Loucy (cell line): ENCODE data around the gene RAD23B.

Source experiments
- H2AFZ ChIP-seq: fragments of 200-600 bp; sonication (generic); 2 replicates; pipeline ENCODE4 v1.6.0; 2016; ENCODE audit warnings: antibody characterized with exemption, mild to moderate bottlenecking, low read length, moderate library complexity
- H3F3A ChIP-seq: fragments of 200-600 bp; 2 replicates; pipeline ENCODE4 v1.6.0; 2016; ENCODE audit warnings: antibody characterized with exemption, low read depth, mild to moderate bottlenecking
- H3K27me3 ChIP-seq: fragments of 200-600 bp; sonication (generic); 2 replicates; pipeline ENCODE4 v1.6.1; 2014; ENCODE audit warnings: low read length, mild to moderate bottlenecking; ENCODE audit not compliant: insufficient read depth, poor library complexity, severe bottlenecking
- H3K36me3 ChIP-seq: fragments of 200-600 bp; sonication (generic); 2 replicates; pipeline ENCODE4 v1.6.1; 2016; ENCODE audit warnings: low read length; ENCODE audit not compliant: insufficient read depth
- H3K4me1 ChIP-seq: fragments of 200-600 bp; sonication (generic); 2 replicates; pipeline ENCODE4 v1.5.1; 2014; ENCODE audit warnings: low read length, mild to moderate bottlenecking; ENCODE audit not compliant: insufficient read depth, poor library complexity, severe bottlenecking
- H3K4me2 ChIP-seq: fragments of 200-600 bp; sonication (generic); 2 replicates; pipeline ENCODE4 v1.6.0; 2014; ENCODE audit warnings: antibody characterized with exemption, low read length, low read depth, mild to moderate bottlenecking; ENCODE audit not compliant: poor library complexity, severe bottlenecking
- H3K4me3 ChIP-seq: fragments of 200-600 bp; sonication (generic); 2 replicates; pipeline ENCODE4 v1.5.1; 2014; ENCODE audit warnings: low read length, mild to moderate bottlenecking, mixed read lengths; ENCODE audit not compliant: poor library complexity, severe bottlenecking
- H3K79me2 ChIP-seq: fragments of 200-600 bp; sonication (generic); 2 replicates; pipeline ENCODE4 v1.6.1; 2014; ENCODE audit warnings: low read length; ENCODE audit not compliant: insufficient read depth
- H3K9ac ChIP-seq: fragments of 200-600 bp; sonication (generic); 2 replicates; pipeline ENCODE4 v1.6.0; 2014; ENCODE audit warnings: mild to moderate bottlenecking, low read depth, low read length, moderate library complexity; ENCODE audit not compliant: poor library complexity, severe bottlenecking
- H3K9me2 ChIP-seq: fragments of 200-600 bp; sonication (generic); replicated peaks from 2 replicates; pipeline ENCODE4 v1.6.1; 2016; ENCODE audit warnings: low read depth, low read length, mixed read lengths
- H3K9me3 ChIP-seq: fragments of 200-600 bp; sonication (generic); 2 replicates; pipeline ENCODE4 v1.6.1; 2014; ENCODE audit warnings: mild to moderate bottlenecking, antibody characterized with exemption, low read length, low read depth; ENCODE audit not compliant: insufficient read depth
- H4K20me1 ChIP-seq: fragments of 200-600 bp; sonication (generic); 2 replicates; pipeline ENCODE4 v1.6.0; 2014; ENCODE audit warnings: antibody characterized with exemption, low read length, mild to moderate bottlenecking; ENCODE audit not compliant: insufficient read depth, poor library complexity, severe bottlenecking
- CTCF ChIP-seq: fragments of 200-600 bp; sonication (generic); conservative IDR thresholded peaks from 2 replicates; pipeline ENCODE4 v1.5.1; 2014; ENCODE audit warnings: mild to moderate bottlenecking, antibody characterized with exemption, low read length
- EZH2phosphoT487 ChIP-seq: fragments of 200-600 bp; IDR thresholded peaks from 2 replicates; pipeline ENCODE4 v1.6.1; 2018; ENCODE audit warnings: antibody characterized with exemption, mild to moderate bottlenecking, moderate library complexity, borderline replicate concordance

The RAD23B gene

GRCh38 chr9:107373809-107374208, 90.7 kb downstream of the RAD23B start:
- H3K9me2 ChIP-seq = no peaks in the 10 kb centered on the region
- H3K36me3 ChIP-seq = no peaks in the 10 kb centered on the region
- H3K4me2 ChIP-seq = no peak overlapping the region
- no peaks in the 10 kb centered on the region for H3K4me1 ChIP-seq
- H2AFZ ChIP-seq = no peak overlapping the region
- H3K4me3 ChIP-seq = no peak overlapping the region
- H3K9ac ChIP-seq = no peak overlapping the region
- no peaks in the 10 kb centered on the region for H3K27me3 ChIP-seq
- TF ChIP-seq EZH2phosphoT487 (no peak), CTCF (no peak)
- H3K79me2 ChIP-seq = no peaks in the 10 kb centered on the region
- no peaks in the 10 kb centered on the region for H4K20me1 ChIP-seq
- H3K9me3 ChIP-seq = no peaks in the 10 kb centered on the region
- H3F3A ChIP-seq = no peaks in the 10 kb centered on the region

GRCh38 chr9:107375001-107375400, 91.9 kb downstream of the RAD23B start:
- H3K79me2 ChIP-seq = no peaks in the 10 kb centered on the region
- H3K9me2 ChIP-seq = no peaks in the 10 kb centered on the region
- no peak for TF ChIP-seq CTCF
- no peak for TF ChIP-seq EZH2phosphoT487
- no peak overlapping the region for H3K4me3 ChIP-seq
- H3K36me3 ChIP-seq = no peaks in the 10 kb centered on the region
- no peak overlapping the region for H2AFZ ChIP-seq
- no peaks in the 10 kb centered on the region for H3K27me3 ChIP-seq
- H3F3A ChIP-seq = no peaks in the 10 kb centered on the region
- H3K4me1 ChIP-seq = no peaks in the 10 kb centered on the region
- no peak overlapping the region for H3K4me2 ChIP-seq
- H4K20me1 ChIP-seq = no peaks in the 10 kb centered on the region
- H3K9ac ChIP-seq = no peak overlapping the region
- no peaks in the 10 kb centered on the region for H3K9me3 ChIP-seq

- Histone ChIP-seq H3K4me2 (no peak overlapping the region), H4K20me1 (no peaks in the 10 kb centered on the region), H3K79me2 (no peaks in the 10 kb centered on the region), H3K9me2 (no peaks in the 10 kb centered on the region), H2AFZ (no peak overlapping the region), H3F3A (no peaks in the 10 kb centered on the region), H3K4me1 (no peaks in the 10 kb centered on the region), H3K27me3 (no peaks in the 10 kb centered on the region), H3K4me3 (no peak overlapping the region), H3K36me3 (no peaks in the 10 kb centered on the region), H3K9me3 (no peaks in the 10 kb centered on the region), H3K9ac (no peak overlapping the region)
- TF ChIP-seq EZH2phosphoT487 = no peak
- TF ChIP-seq CTCF = no peak
These were observed 92.7 kb downstream of the RAD23B start for GRCh38 chr9:107375651-107376369.
